HG03571 (cell line): ENCODE measurements around the gene NEGR1.

ENCODE experiments used
- ATAC-seq: cut with Tn5 transposase; IDR thresholded peaks from one replicate; pipeline ENCODE4 v1.9.1; 2021; ENCODE audit not compliant: unreplicated experiment

NEGR1 gene

DNA sequence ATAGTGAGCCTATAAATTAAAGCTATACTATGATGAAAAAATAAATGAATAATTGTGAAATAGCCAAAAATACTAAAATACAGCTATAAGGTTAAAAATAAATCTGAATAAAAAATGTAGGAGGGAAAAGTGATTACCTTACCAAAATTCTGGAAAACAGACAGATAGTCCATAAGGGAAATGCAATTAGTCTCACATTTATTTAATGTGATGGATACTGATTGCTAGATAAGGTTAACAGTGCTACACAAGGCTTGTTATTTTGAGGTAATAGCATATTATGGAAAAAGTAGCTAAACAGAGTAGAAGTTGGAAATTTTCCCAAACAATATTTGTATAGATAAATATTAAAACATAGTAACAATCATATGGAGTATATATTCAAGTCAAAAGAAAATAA is 413.0 kb downstream of the NEGR1 start:
- no peak for ATAC-seq

DNA sequence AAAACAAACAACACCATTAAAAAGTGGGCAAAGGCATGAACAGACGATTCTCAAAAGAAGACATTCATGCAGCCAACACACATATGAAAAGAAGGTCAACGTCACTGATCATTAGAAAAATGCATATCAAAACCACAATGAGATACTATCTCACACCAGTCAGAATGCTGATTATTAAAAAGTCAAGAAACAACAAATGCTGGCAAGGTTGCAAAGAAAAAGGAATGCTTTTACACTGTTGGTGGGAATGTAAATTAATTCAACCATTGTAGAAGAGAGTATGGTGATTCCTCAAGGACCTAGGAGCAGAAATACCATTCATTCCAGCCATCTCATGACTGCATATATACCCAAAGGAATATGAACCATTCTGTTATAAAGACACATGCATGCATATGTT is 419.6 kb downstream of the NEGR1 start:
- ATAC-seq, result no peak

DNA sequence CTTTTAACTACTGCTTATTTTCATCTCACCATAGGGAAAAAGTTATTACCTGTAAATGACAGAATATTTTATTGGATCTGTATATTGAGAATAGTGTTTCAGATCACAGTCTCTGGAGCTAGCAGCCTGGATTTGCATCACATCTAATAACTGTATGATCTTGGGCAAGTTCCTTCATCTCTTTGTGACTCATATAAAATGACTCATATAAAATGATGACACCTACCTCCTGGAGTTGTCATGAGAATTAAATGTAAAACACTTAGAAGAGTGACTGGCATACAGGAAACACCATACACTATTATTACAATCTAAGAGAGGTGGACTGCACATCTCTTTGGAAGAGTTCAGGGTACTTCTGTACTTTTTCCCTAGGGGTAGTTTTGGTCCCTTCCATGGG is 421.3 kb downstream of the NEGR1 start:
- no peak for ATAC-seq

DNA sequence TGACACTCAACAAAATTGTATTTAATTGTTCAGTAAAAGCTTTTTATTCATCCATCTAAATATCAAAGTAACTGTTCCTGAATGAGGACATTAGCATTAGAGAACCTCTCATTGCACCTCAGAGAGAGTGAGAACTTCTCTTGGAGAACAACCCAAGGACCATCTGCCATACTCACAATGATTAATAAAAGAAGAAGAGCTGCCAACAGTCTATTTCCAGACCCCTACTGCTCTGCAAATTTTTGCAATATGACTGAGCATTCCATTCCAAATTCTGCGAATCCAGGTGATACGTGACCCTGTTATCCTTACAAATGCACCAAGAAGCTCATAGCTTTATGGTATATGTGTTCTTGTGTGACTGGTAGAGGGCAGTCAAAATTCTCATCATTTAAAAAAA is 422.5 kb downstream of the NEGR1 start:
- ATAC-seq, result no peak

DNA sequence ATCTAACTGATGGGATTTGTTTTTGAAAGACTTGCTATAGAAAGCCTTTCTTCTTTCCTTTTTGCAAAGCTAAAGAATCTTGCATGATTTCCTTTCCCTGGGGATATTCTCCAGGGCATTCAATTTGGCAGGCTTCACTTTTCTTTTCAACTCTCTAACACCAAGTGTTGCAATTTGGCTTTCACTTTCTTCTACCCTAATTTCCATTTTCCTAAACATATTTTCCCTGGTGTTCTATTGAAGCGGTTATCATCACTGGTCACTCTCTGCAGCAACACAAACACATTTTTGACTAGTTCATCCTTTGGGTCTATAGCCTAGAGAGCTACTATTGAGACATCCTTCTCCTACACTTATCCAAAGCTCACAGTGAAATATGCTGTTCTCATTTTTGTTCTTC is 424.5 kb downstream of the NEGR1 start:
- ATAC-seq, result no peak

DNA sequence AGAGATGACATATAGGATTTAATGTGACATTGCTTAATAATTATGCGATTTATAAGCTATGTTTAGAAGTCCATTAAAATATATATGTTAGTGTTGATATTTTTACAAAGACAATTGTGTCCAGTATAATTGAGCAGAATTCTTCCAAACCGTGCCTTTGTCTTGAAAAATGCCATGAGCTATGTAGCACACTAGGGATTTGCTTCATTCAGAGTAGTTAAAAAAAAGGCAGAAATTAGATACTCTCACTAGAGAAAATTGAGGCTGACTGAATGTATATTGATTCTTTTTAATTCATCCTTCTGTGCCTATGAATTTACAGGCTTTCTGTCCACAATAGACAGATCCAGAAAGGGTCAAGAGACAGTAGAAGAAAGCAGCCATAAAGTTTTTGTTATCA is 429.0 kb downstream of the NEGR1 start:
- no peak for ATAC-seq

DNA sequence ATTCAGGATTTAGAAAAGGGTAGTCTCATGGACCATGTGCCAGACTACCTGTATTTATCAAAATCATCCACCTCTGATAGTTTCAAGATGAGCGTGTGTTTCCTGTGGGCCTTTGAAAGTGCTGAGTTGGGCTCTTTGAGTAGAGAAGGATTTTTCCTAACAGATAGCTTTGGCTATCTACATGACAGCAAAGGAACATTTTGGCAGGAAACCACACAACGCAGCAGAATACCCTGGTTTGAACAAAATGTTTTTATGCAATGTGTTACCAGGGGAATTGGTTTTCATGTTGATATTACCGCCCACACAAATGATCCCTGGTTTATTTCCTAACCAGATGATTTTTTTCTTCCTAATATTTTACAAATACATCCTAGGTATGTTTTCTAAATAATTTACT is 431.4 kb downstream of the NEGR1 start:
- ATAC-seq, result no peak

DNA sequence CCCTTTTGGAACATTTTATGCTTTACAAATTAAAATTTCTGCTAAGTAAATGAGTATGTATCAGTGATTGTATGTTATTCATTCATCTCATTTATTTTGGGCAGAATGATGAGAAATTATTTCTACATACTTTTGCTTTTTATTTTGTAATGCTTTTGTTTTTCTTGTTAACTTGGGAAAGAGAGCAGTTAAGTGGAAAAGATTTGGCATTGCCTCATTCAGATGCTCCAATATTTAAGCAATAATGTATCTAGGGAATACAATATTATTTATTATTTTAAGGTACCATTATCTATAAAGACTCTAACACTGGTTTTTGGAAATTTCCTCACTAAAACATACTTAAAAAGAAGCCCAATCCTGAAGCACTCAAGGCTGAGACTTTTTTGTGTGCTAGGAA is 431.8 kb downstream of the NEGR1 start:
- ATAC-seq, result no peak

DNA sequence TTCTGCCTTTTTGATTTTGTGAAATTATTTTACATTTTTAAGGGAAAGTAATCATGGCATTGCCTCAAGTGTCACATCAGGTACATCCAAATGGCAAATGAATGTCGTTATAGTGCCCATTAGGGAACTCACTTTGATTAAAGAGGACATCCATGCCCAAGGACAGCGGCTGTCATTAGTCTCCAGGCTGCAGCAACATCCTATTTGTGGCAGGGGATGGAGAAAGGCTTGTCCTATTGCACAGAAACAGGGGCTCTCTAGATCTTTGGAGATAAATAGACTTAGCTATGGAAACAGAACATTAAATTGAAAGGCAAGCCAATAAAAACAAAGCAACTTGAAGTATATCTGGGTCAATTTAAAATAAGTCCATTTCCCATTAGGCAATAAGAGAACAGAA is 439.3 kb downstream of the NEGR1 start:
- ATAC-seq, result no peak

DNA sequence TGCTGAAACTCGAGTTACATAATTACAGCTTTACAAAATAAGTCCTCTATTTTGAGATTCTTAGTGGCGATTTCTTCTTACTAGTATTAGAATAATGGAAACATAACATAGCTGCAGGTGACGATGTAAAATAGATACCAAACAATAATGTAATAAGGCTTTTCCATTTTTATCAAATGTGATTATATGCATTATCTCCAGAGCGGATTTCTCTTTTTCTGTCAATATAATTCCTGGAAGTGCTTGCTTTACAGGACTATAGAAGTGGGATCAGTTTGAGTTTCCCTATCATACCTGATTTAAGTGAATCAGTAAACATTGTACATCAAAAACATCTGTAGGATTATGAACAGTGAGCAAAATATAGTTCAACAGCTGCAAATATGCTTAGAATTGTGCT is 442.5 kb downstream of the NEGR1 start:
- no peak for ATAC-seq

DNA sequence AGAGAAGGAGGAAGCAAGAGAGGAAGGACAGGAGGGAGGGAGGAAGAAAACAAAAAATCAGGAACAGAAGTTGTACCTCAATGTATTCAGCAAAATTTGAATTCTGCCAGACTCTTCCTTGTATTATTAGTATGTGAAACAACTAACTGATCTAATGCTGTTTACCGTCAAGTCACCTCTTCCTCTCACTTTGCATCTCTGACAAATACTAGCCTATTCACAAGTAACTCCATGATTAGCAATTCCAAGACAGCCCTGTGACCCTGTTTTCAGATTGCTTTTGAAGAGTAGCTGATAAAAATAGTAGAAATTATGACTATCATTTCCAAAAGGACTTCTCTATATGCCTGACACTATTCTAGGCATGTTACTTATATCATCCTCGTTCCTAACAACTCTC is 445.4 kb downstream of the NEGR1 start:
- ATAC-seq, result no peak

DNA sequence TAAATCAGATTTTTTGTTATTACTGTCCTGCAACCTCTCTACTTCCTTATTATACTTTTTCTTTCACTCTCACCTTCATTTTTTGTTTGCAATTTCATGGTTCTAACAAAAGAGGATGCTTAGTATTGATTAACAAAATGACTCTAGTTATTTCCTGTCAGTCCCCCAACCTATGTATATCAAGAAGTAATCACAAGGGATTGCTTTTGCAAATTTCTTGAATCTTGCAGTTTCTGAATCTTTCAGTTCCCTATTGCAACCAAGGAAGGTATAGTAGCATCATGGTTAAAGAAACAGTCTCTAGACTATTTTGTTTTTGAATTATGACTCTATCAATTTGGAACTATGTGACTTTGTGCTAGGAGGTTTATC is 446.9 kb downstream of the NEGR1 start:
- peak; percentile 80 for ATAC-seq

DNA sequence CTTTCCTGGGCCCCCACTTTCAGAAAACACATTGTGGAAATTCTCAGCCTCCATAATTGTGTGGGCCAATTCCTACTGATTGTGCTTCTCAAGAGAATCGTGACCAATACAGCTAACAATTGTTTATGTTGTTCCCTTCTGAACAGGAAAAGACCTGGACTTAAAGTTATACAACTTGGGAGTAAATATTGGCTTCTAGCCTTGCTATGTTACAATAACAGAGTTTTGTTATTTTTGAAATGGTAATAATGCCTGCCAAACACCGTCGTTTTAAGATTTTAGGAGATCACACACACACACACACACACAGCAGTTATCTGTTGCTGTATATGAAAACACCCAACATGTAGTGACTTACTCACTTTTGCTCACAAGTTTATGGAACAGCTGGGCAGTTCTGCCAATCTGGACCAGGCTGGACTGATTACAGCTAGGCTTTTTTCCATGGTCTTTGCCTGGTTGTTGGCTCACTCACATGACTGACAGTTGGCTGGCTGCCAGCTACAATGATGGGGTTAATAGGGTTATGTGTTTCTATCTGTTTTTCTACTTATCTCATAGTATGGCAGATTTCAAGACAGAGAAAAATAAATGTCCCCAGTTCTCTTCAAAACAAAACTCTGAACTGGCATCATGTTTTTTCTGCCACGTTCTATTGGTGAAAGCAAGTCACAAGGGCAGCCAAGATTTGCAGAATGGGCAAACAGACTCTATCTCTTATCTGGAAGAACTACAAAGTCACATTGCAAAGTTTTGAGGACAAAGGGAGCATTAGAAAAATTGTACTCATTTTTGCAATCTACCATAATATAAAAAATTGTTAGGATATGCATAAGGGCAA is 447.5 kb downstream of the NEGR1 start:
- no peak for ATAC-seq

DNA sequence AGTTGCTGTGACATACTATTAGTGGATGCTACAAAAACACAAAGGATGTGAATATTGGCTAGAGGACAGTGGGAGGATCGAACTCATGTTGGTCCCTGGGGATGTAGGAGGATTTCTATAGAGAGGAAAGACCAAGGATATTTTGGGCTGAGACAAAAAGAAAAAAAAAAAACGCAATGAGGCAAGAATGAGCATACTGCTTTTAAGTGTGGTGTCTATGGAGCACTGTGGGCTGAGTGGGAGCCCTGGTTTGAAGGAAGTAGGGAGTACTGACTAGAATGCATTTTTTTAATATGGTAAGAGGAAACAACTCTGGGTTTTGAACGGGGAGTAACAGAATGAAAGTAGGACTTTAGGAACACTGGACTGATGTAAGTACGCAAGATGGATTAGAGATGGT is 450.7 kb downstream of the NEGR1 start:
- no peak for ATAC-seq

DNA sequence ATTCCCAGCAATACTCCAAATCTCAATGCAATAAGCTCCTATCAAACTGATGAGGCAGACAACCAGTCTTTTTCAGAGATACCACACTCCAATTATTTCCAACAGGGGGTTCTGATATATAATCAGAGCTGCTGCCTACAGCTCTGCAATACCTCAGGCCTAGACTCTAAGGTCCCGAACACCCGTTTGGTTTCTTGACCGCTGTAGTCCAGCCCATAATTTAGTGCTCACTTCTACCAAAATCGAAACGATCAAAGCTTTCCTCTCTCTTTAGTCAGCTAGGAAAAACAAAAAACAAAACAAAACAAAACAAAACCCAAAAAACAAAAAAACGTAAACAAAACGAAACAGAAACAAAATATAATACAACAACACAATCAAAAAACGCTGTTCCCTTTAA is 453.0 kb downstream of the NEGR1 start:
- ATAC-seq, result no peak

DNA sequence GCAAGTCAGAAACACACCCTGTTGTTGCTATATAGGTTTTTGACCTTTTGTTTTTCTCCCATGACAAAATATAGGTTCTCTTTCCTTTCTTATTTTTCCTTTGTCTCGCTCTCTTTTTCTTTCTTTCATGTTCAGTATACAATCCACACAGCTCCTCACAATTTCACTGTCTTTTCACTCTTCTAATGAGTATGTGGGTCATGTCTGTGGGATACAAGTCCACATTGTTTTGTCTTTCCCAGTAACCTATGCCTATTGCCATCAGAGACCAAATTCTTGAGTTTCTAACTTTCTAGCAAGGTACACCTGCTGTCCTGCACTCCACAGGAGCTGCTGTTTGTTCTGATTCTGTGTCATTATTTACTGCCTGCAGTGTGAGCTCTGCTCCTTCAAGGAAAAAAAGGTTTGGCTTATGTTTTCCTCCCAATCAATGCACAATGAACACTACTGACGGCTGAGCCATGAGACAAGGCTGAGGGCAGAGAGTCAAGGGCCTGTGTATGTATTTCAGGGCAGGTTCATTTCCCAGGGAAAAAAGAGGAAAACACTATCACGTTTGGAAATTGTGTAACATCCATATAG is 453.8 kb downstream of the NEGR1 start:
- no peak for ATAC-seq

DNA sequence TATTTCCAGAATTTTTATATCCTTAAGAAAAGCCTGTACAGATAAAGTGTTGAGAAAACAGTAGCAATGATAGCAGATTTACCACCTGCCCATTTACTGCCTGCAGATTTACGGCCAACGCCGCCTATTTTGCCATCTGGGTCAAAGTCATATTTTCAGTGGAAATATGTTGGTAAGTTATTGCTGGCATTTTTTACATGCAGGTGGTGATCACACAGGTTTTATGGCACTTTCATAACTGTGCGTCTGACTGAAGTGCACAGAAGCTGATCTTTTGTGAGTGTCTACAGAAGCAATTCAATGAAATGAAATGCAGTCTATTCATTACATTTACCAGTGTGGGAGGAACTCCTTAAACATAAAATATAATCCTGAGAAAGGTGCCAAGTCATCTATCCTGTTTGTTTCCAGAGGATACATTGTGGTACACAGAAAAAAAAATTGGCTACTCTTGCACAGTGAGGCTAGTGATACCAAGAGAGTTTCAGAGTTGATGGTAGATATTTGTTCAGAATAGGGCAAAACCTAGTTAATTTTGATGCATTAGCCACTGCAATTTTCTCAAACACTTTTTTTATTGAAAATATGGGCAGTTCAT is 458.5 kb downstream of the NEGR1 start:
- ATAC-seq, result no peak

DNA sequence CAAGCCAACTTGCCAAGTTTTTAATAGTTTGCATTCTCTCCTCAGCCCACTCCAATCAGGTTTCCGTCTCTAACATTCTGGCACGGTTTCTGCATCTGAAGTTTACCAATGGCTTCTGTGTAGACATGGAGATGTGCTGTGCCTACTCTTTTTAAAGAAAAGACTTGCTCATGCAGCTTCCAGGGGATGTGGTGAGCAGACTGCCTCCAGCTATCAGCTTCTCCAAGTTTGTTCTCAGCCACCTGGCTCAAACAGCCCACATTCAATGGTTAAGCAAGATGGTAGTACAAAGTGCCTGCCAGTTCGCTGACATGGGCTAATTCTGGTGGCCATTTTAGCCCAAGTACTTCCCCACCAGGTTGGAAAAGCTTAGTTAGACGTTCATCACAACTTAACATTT is 465.3 kb downstream of the NEGR1 start:
- ATAC-seq, result no peak

DNA sequence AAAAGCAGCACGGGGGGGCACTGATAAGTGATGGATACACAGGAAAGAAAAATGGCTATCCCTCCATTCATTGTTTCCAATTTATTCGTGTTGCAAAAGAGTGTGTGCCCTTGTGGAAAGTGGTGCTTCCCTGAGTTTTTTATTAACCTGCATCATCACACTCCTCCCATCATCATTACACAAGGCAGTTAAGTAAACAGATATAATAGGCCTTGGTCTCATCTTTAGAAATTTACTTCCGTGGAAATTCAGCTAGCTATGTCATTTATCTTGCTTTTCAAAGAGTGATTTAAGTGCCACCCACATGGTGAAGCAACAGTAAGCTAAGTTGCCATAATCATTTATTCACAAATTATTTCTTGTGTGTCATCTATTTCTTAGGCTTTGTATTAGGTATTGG is 473.3 kb downstream of the NEGR1 start:
- ATAC-seq, result no peak

DNA sequence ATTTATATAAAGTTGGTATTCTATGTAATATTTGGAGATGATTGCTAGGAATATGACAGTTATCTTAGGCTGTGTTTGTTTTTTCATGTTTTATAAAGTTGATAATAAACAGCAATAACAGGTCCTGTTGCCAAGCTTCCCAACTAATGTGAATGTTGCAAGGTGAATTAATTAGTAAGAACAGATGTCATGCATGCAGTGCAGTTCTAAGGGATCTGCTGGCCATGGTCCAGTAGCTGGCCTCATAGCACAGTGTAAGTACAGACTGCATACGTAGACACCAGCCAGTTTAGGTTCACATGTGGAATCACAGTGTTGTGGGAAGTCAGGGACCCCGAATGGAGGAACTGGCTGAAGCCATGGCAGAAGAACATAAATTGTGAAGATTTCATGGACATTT is 478.2 kb downstream of the NEGR1 start:
- ATAC-seq, result no peak

DNA sequence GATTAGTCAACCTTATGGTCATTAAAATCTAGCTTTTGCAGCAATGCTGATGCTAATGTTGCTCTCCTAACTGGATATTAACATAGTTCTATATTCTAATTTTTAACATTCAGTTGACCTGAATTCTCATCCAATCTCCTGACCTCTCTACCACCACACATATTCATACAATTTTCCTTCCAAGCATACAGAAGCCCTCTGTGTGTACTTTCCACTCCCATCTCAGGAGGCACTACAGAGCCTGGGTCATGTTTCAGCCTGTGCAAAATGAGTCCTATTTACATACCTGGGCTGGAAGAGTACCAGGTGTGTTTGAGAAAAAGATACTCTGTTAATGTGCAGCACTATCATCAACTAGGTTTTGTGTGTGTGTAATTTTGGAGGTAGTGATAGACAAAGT is 486.3 kb downstream of the NEGR1 start:
- no peak for ATAC-seq

DNA sequence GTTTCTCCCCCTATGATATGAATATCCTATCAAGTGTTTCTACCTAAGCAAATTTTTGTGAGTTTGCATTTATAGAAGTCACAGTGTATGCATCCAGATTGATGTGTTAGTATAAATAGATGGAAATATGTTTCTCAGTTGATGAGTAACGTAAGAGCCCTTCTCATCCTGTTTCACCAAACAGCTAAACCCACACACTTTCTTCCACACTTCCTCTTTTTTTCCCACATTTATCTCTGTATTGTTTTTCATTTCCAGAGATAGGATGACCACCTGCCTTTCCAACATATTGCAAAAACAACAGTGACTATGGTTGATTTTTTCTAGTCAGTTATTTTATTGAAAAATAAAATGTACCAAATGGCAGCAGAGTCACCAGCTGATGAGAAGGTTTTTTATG is 490.1 kb downstream of the NEGR1 start:
- no peak for ATAC-seq

DNA sequence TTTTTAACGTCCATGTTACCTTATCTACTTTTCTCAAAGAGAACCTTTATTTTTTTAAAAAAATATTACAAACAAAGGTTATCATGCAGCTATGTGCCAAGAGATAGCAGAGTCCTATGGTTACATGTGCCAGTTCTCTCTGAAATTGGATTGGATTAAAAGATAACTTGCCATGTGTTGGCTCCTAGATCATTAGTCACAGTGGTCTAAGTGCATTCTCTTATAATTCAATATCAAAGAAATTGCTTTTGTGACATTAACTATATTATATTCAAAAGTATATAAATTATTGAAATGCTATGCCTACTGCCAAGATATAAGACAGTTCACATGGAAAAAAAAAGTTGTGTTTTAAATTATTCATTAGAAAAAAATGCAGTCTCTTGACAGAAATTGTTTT is 494.2 kb downstream of the NEGR1 start:
- ATAC-seq, result no peak
